ENCODE data around the gene PTPRG. TPM values are rescaled to one million over a fixed set of nuclear protein-coding genes. Genes with fewer than 3 reads are reported as not detected.

Gene PTPRG
- total and polyA plus RNA-seq, 2 donors (not counting 3 experiments of a cell fraction or from before 2014, with no cell fraction given) = 8.9 to 39.1 TPM

GRCh38 chr3:61645148-61645547 is 83.8 kb downstream of the PTPRG start:
- TF ChIP-seq JUN (IDR thresholded peaks at IDR 0.05; ENCODE audit: borderline replicate concordance, insufficient read depth, insufficient read length, low read depth) (no peak), POLR2A (IDR thresholded peaks at IDR 0.05; ENCODE audit: low read depth, low read length) (no peak), EZH2 (IDR thresholded peaks at IDR 0.05; ENCODE audit: borderline replicate concordance, low read depth, low read length, severe bottlenecking) (no peak), FOS (IDR thresholded peaks at IDR 0.05; ENCODE audit: borderline replicate concordance, insufficient read depth, low read length) (no peak), POLR2AphosphoS5 (IDR thresholded peaks at IDR 0.05; ENCODE audit: insufficient read depth, low read depth, low read length) (no peak), MYC (IDR thresholded peaks at IDR 0.05; ENCODE audit: low read depth, low read length) (no peak), GATA2 (IDR thresholded peaks at IDR 0.05; ENCODE audit: insufficient read depth, insufficient read length, low read depth, low read length) (no peak)
- TF ChIP-seq, protein P1, sequence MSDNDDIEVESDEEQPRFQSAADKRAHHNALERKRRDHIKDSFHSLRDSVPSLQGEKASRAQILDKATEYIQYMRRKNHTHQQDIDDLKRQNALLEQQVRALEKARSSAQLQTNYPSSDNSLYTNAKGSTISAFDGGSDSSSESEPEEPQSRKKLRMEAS (IDR thresholded peaks at IDR 0.05; ENCODE audit: insufficient read depth, insufficient read length) = no peak
- TF ChIP-seq, protein P2, sequence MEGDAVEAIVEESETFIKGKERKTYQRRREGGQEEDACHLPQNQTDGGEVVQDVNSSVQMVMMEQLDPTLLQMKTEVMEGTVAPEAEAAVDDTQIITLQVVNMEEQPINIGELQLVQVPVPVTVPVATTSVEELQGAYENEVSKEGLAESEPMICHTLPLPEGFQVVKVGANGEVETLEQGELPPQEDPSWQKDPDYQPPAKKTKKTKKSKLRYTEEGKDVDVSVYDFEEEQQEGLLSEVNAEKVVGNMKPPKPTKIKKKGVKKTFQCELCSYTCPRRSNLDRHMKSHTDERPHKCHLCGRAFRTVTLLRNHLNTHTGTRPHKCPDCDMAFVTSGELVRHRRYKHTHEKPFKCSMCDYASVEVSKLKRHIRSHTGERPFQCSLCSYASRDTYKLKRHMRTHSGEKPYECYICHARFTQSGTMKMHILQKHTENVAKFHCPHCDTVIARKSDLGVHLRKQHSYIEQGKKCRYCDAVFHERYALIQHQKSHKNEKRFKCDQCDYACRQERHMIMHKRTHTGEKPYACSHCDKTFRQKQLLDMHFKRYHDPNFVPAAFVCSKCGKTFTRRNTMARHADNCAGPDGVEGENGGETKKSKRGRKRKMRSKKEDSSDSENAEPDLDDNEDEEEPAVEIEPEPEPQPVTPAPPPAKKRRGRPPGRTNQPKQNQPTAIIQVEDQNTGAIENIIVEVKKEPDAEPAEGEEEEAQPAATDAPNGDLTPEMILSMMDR (IDR thresholded peaks at IDR 0.05; ENCODE audit: extremely low read depth in 1 of 2, insufficient read depth in 1 of 2, low read depth in 1 of 2, low read length in 2 of 2) = no peak
- FAIRE-seq = peak; percentile 42
- BruUV-seq (replicated peaks) = no TSS peak

More at GRCh38 chr3:61645148-61645547, 83.8 kb downstream of the PTPRG start:
- Histone ChIP-seq H3K79me2 (ENCODE audit: control insufficient read depth, insufficient read depth, low read length) (no peaks in the 10 kb centered on the region), H3K27ac (ENCODE audit: insufficient read depth, low read depth, low read length) (no peak overlapping the region), H3K9me1 (replicated peaks; ENCODE audit: control insufficient read depth, extremely low read depth, insufficient read depth, low read length) (no peaks in the 10 kb centered on the region), H2AFZ (ENCODE audit: low read depth, low read length) (no peak overlapping the region), H3K4me3 (replicated peaks in 1 of 3; ENCODE audit: insufficient read depth in 1 of 3, low read depth in 1 of 3, low read length in 3 of 3) (no peak overlapping the region), H3K27me3 (ENCODE audit: control insufficient read depth in 2 of 2, insufficient read depth in 2 of 2, low read length in 2 of 2) (no peaks in the 10 kb centered on the region), H3K9me3 (replicated peaks; ENCODE audit: control insufficient read depth, insufficient read depth, low read length) (no peaks in the 10 kb centered on the region), H3K9ac (replicated peaks; ENCODE audit: extremely low read depth, insufficient read depth, low read length) (no peak overlapping the region), H3K4me2 (ENCODE audit: insufficient read depth, low read length) (no peak overlapping the region), H4K20me1 (replicated peaks; ENCODE audit: control insufficient read depth, extremely low read depth, insufficient read depth, low read length) (no peaks in the 10 kb centered on the region), H3K4me1 (ENCODE audit: control insufficient read depth, extremely low read depth, insufficient read depth, low read length) (peaks cover 16% of the 10 kb centered on the region), H3K36me3 (ENCODE audit: control insufficient read depth in 2 of 2, extremely low read depth in 1 of 2, insufficient read depth in 2 of 2, low read length in 2 of 2) (no peaks in the 10 kb centered on the region)
- DNase-seq (ENCODE audit: low read depth, low spot score) = no peak
- intact Hi-C loops (cut with micrococcal nuclease) = no loop called here
- ChIA-PET CTCF (no interaction called here), POLR2A (no interaction called here)
- dilution Hi-C loops (cut with MboI; ENCODE audit: extremely low pct_ligation_motif_present, low sequenced_read_pairs) = no loop called here
